HEK293 (cell line): ENCODE data around the gene CHAC2.

Experiments used
- YY1 ChIP-seq: fragments of 450-650 bp; formaldehyde crosslinking; IDR thresholded peaks from 2 replicates; pipeline ENCODE4 v1.5.1; 2018; ENCODE audit warnings: missing biosample characterization, missing genetic modification characterization
- TF ChIP-seq, protein P1 (sequence below): fragments of 450-650 bp; formaldehyde crosslinking; IDR thresholded peaks from 2 replicates; pipeline ENCODE4 v1.5.1; 2016; ENCODE audit warnings: missing biosample characterization, missing genetic modification characterization
- TF ChIP-seq, protein P2 (sequence below): fragments of 450-650 bp; IDR thresholded peaks from 2 replicates; pipeline ENCODE4 v1.5.1; 2018; ENCODE audit warnings: missing biosample characterization, mild to moderate bottlenecking, missing genetic modification characterization

DNA sequence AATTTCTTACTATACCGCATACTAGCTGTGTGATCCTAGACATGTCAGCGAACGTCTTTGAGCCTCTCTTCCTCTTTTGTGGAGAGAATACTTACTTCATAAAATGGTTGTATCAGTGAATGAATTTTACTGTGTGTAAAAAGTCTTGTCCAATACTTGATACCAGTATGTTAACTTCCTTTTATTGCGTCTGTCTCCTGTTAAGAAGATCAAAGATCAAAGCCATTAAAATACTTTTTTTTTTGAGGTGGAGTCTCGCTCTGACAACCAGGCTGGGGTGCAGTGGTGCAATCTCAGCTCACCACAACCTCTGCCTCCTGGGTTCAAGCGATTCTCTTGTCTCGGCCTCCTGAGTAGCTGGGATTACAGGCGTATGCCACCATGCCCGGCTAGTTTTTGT is 52.4 kb downstream of the CHAC2 start:
- TF ChIP-seq, protein P1, sequence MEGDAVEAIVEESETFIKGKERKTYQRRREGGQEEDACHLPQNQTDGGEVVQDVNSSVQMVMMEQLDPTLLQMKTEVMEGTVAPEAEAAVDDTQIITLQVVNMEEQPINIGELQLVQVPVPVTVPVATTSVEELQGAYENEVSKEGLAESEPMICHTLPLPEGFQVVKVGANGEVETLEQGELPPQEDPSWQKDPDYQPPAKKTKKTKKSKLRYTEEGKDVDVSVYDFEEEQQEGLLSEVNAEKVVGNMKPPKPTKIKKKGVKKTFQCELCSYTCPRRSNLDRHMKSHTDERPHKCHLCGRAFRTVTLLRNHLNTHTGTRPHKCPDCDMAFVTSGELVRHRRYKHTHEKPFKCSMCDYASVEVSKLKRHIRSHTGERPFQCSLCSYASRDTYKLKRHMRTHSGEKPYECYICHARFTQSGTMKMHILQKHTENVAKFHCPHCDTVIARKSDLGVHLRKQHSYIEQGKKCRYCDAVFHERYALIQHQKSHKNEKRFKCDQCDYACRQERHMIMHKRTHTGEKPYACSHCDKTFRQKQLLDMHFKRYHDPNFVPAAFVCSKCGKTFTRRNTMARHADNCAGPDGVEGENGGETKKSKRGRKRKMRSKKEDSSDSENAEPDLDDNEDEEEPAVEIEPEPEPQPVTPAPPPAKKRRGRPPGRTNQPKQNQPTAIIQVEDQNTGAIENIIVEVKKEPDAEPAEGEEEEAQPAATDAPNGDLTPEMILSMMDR (tag by site-specific recombination): no peak
- no peak for TF ChIP-seq YY1 (tag by site-specific recombination)
- TF ChIP-seq, protein P2, sequence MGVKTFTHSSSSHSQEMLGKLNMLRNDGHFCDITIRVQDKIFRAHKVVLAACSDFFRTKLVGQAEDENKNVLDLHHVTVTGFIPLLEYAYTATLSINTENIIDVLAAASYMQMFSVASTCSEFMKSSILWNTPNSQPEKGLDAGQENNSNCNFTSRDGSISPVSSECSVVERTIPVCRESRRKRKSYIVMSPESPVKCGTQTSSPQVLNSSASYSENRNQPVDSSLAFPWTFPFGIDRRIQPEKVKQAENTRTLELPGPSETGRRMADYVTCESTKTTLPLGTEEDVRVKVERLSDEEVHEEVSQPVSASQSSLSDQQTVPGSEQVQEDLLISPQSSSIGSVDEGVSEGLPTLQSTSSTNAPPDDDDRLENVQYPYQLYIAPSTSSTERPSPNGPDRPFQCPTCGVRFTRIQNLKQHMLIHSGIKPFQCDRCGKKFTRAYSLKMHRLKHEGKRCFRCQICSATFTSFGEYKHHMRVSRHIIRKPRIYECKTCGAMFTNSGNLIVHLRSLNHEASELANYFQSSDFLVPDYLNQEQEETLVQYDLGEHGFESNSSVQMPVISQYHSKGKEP (tag by site-specific recombination): no peak
